Right renal cortex interstitium (tissue), 3 donors: ENCODE measurements around the gene CNDP1. TPM values are rescaled to one million over a fixed set of nuclear protein-coding genes. Genes with fewer than 3 reads are reported as not detected.

Experiments used
- DNase-seq, 3 donors: peaks; one replicate each; pipeline ENCODE4 v3.0.0-alpha.2; 2013; ENCODE audit warnings: low read depth in 3 of 3, low spot score in 2 of 3
- polyA plus RNA-seq, 3 donors: library from polyadenylated mRNA; unstranded; fragments of 120-200 nt; gene quantifications; one replicate each; pipeline ENCODE4 v1.2.1, GENCODE V29; 2013; ENCODE audit not compliant: insufficient read length in 3 of 3

CNDP1 gene
- polyA plus RNA-seq, 3 donors, result 0.75 to 1.5 (median 1.2) TPM

- DNase-seq, result no peak
These were observed 42.7 kb downstream of the CNDP1 start for GRCh38 chr18:74577019-74577418.

- DNase-seq, result no peak
These were observed 45.3 kb downstream of the CNDP1 start for GRCh38 chr18:74579496-74580065.

GRCh38 chr18:74582642-74583041 is 48.3 kb downstream of the CNDP1 start:
- DNase-seq, result no peak

- no peak for DNase-seq
These were observed 53.1 kb downstream of the CNDP1 start for GRCh38 chr18:74587441-74587840.

- no peak for DNase-seq
These were observed 54.7 kb downstream of the CNDP1 start for GRCh38 chr18:74589021-74589420.

- DNase-seq, result no peak
These were observed 55.5 kb downstream of the CNDP1 start for GRCh38 chr18:74589811-74590210.

- DNase-seq, result no peak
These were observed 56.4 kb downstream of the CNDP1 start for GRCh38 chr18:74590671-74591070.

GRCh38 chr18:74595431-74595830 is 61.1 kb downstream of the CNDP1 start:
- DNase-seq, result no peak

- peak in 2 of 3 donors; percentile 64 to 69 for DNase-seq
These were observed 62.8 kb downstream of the CNDP1 start for GRCh38 chr18:74597034-74597661.

- peak; percentile 87 to 96 (median 92) for DNase-seq
These were observed 63.5 kb downstream of the CNDP1 start, which contains the start of gene ZNF407 for GRCh38 chr18:74597662-74598349. Gene ZNF407 (plus strand): TSS chr18:74597870. CDS start chr18:74631020, 33,150 bp downstream.

- DNase-seq, result peak; percentile 41 to 47 (median 41)
These were observed 64.2 kb downstream of the CNDP1 start for GRCh38 chr18:74598350-74599001.

- DNase-seq, result no peak
These were observed 70.1 kb downstream of the CNDP1 start for GRCh38 chr18:74604361-74604760.

- no peak for DNase-seq
These were observed 70.5 kb downstream of the CNDP1 start for GRCh38 chr18:74604774-74605173.

GRCh38 chr18:74608681-74609080 is 74.4 kb downstream of the CNDP1 start:
- DNase-seq, result no peak

- DNase-seq, result no peak
These were observed 75.2 kb downstream of the CNDP1 start for GRCh38 chr18:74609535-74609934.

GRCh38 chr18:74610051-74610615 is 75.8 kb downstream of the CNDP1 start:
- no peak for DNase-seq

GRCh38 chr18:74610860-74611259 is 76.6 kb downstream of the CNDP1 start:
- no peak for DNase-seq

GRCh38 chr18:74611765-74612164 is 77.5 kb downstream of the CNDP1 start:
- no peak for DNase-seq

GRCh38 chr18:74613381-74613780 is 79.1 kb downstream of the CNDP1 start:
- DNase-seq, result no peak

GRCh38 chr18:74616494-74616893 is 82.2 kb downstream of the CNDP1 start:
- no peak for DNase-seq

- no peak for DNase-seq
These were observed 83.2 kb downstream of the CNDP1 start for GRCh38 chr18:74617486-74617885.
